Frontal cortex (tissue), 4 donors: ENCODE results near the gene PDHB. TPM values are rescaled to one million over a fixed set of nuclear protein-coding genes. Genes with fewer than 3 reads are reported as not detected.
"Not testable (repeated sequence)": the region's sequence is repeated elsewhere in the genome, so short reads cannot be mapped to it uniquely, and the experiment has no call there.

ENCODE experiments used
- DNase-seq, 2 donors: peaks; one replicate each; pipeline ENCODE4 v3.0.0; 2012; ENCODE audit warnings: low spot score in 2 of 2
- FAIRE-seq: peaks from 2 replicates; lab custom pipeline; 2012; peaks lifted over from hg19 to GRCh38; lab: Jason Lieb, UNC
- total RNA-seq: library from RNA; depleted of rRNA; stranded (reverse); fragments of >200 nt; gene quantifications from one replicate; pipeline ENCODE4 v1.2.3, GENCODE V29; 2014
- donor health status: control.
- donor health status: control.
- donor health status: control.

PDHB gene
- total RNA-seq, 1 donor from 2014 or later, result 56.3 TPM

GRCh38 chr3:58441514-58442450, 8.2 kb upstream of the PDHB start:
- DNase-seq, result no peak
- no peak for FAIRE-seq

GRCh38 chr3:58440996-58441355, 7.3 kb upstream of the PDHB start:
- not testable (repeated sequence) for DNase-seq, FAIRE-seq

GRCh38 chr3:58437276-58437675, 3.6 kb upstream of the PDHB start:
- not testable (repeated sequence) for DNase-seq, FAIRE-seq

GRCh38 chr3:58434990-58435389, 1.4 kb upstream of the PDHB start:
- DNase-seq, result no peak
- no peak for FAIRE-seq

GRCh38 chr3:58434511-58434910, 879 bp upstream of the PDHB start:
- no peak for FAIRE-seq
- no peak for DNase-seq

GRCh38 chr3:58434168-58434504, 504 bp upstream of the PDHB start:
- FAIRE-seq (no peak), DNase-seq (no peak)

- DNase-seq (no peak), FAIRE-seq (no peak)
Observed at GRCh38 chr3:58432905-58433304, 727 bp downstream of the PDHB start.

- DNase-seq (no peak), FAIRE-seq (no peak)
Observed at GRCh38 chr3:58429657-58430056, 4.0 kb downstream of the PDHB start.

GRCh38 chr3:58427661-58428361, 5.8 kb downstream of the PDHB start:
- no peak for FAIRE-seq
- DNase-seq, result no peak

- DNase-seq (no peak), FAIRE-seq (peak; percentile 42)
Observed at GRCh38 chr3:58425782-58426181, 7.8 kb downstream of the PDHB start.

- FAIRE-seq, result no peak
Observed at GRCh38 chr3:58424613-58425012, 9.0 kb downstream of the PDHB start.

GRCh38 chr3:58422756-58423325, 10.8 kb downstream of the PDHB start:
- no peak for FAIRE-seq
- DNase-seq, result no peak

More at GRCh38 chr3:58424613-58425012, 9.0 kb downstream of the PDHB start:
- no peak for DNase-seq

GRCh38 chr3:58421004-58421403, 12.6 kb downstream of the PDHB start:
- no peak for DNase-seq
- no peak for FAIRE-seq

GRCh38 chr3:58419780-58420507, 13.7 kb downstream of the PDHB start:
- DNase-seq (no peak), FAIRE-seq (no peak)

GRCh38 chr3:58418227-58418626, 15.4 kb downstream of the PDHB start:
- no peak for FAIRE-seq
- no peak for DNase-seq

GRCh38 chr3:58417075-58417474, 16.6 kb downstream of the PDHB start:
- FAIRE-seq (no peak), DNase-seq (no peak)

GRCh38 chr3:58416191-58416590, 17.4 kb downstream of the PDHB start:
- FAIRE-seq (no peak), DNase-seq (no peak)

GRCh38 chr3:58414538-58415197, 19.0 kb downstream of the PDHB start:
- FAIRE-seq (no peak), DNase-seq (peak in 1 of 2 donors; percentile 33)
